ENCODE measurements around the gene MDM4.
"Not testable (repeated sequence)": the region's sequence is repeated elsewhere in the genome, so short reads cannot be mapped to it uniquely, and the experiment has no call there.

The MDM4 gene

GRCh38 chr1:204513117-204513716, 3.0 kb upstream of the MDM4 start:
- DNase-seq (ENCODE audit: low read depth in 4 of 4, low spot score in 1 of 4), result no peak

GRCh38 chr1:204514828-204515227, 1.4 kb upstream of the MDM4 start:
- no peak for DNase-seq (ENCODE audit: low read depth in 4 of 4, low spot score in 1 of 4)

GRCh38 chr1:204517382-204517781, 1.2 kb downstream of the MDM4 start:
- not testable (repeated sequence) for DNase-seq (ENCODE audit: low read depth in 4 of 4, low spot score in 1 of 4)

- no peak for DNase-seq (ENCODE audit: low read depth in 4 of 4, low spot score in 1 of 4)
Observed at GRCh38 chr1:204520834-204521709, 4.9 kb downstream of the MDM4 start.

GRCh38 chr1:204521941-204522521, 5.8 kb downstream of the MDM4 start:
- DNase-seq (ENCODE audit: low read depth in 4 of 4, low spot score in 1 of 4), result not testable (repeated sequence)

GRCh38 chr1:204523605-204524215, 7.5 kb downstream of the MDM4 start:
- no peak for DNase-seq (ENCODE audit: low read depth in 4 of 4, low spot score in 1 of 4)

GRCh38 chr1:204524986-204525385, 8.8 kb downstream of the MDM4 start:
- DNase-seq (ENCODE audit: low read depth in 4 of 4, low spot score in 1 of 4), result no peak

- no peak for DNase-seq (ENCODE audit: low read depth in 4 of 4, low spot score in 1 of 4)
Observed at GRCh38 chr1:204528241-204528640, 12.0 kb downstream of the MDM4 start.

GRCh38 chr1:204528677-204529076, 12.5 kb downstream of the MDM4 start:
- DNase-seq (ENCODE audit: low read depth in 4 of 4, low spot score in 1 of 4), result no peak

- no peak for DNase-seq (ENCODE audit: low read depth in 4 of 4, low spot score in 1 of 4)
Observed at GRCh38 chr1:204529371-204529895, 13.2 kb downstream of the MDM4 start.

- DNase-seq (ENCODE audit: low read depth in 4 of 4, low spot score in 1 of 4), result no peak
Observed at GRCh38 chr1:204530932-204531331, 14.7 kb downstream of the MDM4 start.

- no peak for DNase-seq (ENCODE audit: low read depth in 4 of 4, low spot score in 1 of 4)
Observed at GRCh38 chr1:204532832-204533231, 16.6 kb downstream of the MDM4 start.

GRCh38 chr1:204541626-204542025, 25.4 kb downstream of the MDM4 start:
- DNase-seq (ENCODE audit: low read depth in 4 of 4, low spot score in 1 of 4), result no peak

- no peak for DNase-seq (ENCODE audit: low read depth in 4 of 4, low spot score in 1 of 4)
Observed at GRCh38 chr1:204544321-204544720, 28.1 kb downstream of the MDM4 start.

- DNase-seq (ENCODE audit: low read depth in 4 of 4, low spot score in 1 of 4), result no peak
Observed at GRCh38 chr1:204545202-204545601, 29.0 kb downstream of the MDM4 start.

GRCh38 chr1:204545881-204546280, 29.7 kb downstream of the MDM4 start:
- DNase-seq (ENCODE audit: low read depth in 4 of 4, low spot score in 1 of 4), result no peak

GRCh38 chr1:204548265-204548664, 32.1 kb downstream of the MDM4 start:
- DNase-seq (ENCODE audit: low read depth in 4 of 4, low spot score in 1 of 4), result no peak

GRCh38 chr1:204549313-204549712, 33.1 kb downstream of the MDM4 start:
- DNase-seq (ENCODE audit: low read depth in 4 of 4, low spot score in 1 of 4), result no peak

GRCh38 chr1:204550926-204551325, 34.7 kb downstream of the MDM4 start:
- DNase-seq (ENCODE audit: low read depth in 4 of 4, low spot score in 1 of 4), result no peak

GRCh38 chr1:204556458-204557052, 40.3 kb downstream of the MDM4 start:
- DNase-seq (ENCODE audit: low read depth in 4 of 4, low spot score in 1 of 4), result no peak

GRCh38 chr1:204558467-204558866, 42.3 kb downstream of the MDM4 start:
- DNase-seq (ENCODE audit: low read depth in 4 of 4, low spot score in 1 of 4), result no peak

Data from stimulated activated CD4-positive, alpha-beta T cell treated with anti-CD3 and anti-CD28 coated beads, Interleukin-1b, Interleukin-23, amount 100 ng/mL, for 24 hours (primary cell).